IMR-90 (cell line): ENCODE measurements around the gene CHST8.

Experiments
- BHLHE40 ChIP-seq: fragments of 150-350 bp; IDR thresholded peaks from 2 replicates; pipeline ENCODE4 v1.6.1; 2016; ENCODE audit warnings: mild to moderate bottlenecking, low read depth, low read length
- CEBPB ChIP-seq: IDR thresholded peaks from 2 replicates; pipeline ENCODE4 v1.6.1; 2012; ENCODE audit warnings: low read depth, low read length, improper control_type of control experiment
- CTCF ChIP-seq: conservative IDR thresholded peaks from 2 replicates; pipeline ENCODE4 v1.5.1; 2012; ENCODE audit warnings: mild to moderate bottlenecking, low read depth, low read length, improper control_type of control experiment
- ELK1 ChIP-seq: fragments of 150-350 bp; IDR thresholded peaks from 2 replicates; pipeline ENCODE4 v1.6.1; 2016; ENCODE audit warnings: low read depth, mild to moderate bottlenecking, low read length, moderate library complexity, borderline replicate concordance
- FOS ChIP-seq: fragments of 150-350 bp; IDR thresholded peaks from 2 replicates; pipeline ENCODE4 v1.6.1; 2016; ENCODE audit warnings: low read depth, low read length
- MAFK ChIP-seq: IDR thresholded peaks from 2 replicates; pipeline ENCODE4 v1.6.1; 2012; ENCODE audit warnings: low read depth, low read length, improper control_type of control experiment
- MAZ ChIP-seq: IDR thresholded peaks from 2 replicates; pipeline ENCODE4 v1.6.1; 2012; ENCODE audit warnings: low read depth, mild to moderate bottlenecking, low read length, improper control_type of control experiment, moderate library complexity, borderline replicate concordance
- MXI1 ChIP-seq: IDR thresholded peaks from 2 replicates; pipeline ENCODE4 v1.6.1; 2012; ENCODE audit warnings: low read depth, mild to moderate bottlenecking, low read length, moderate library complexity, borderline replicate concordance
- POLR2A ChIP-seq: IDR thresholded peaks from 2 replicates; pipeline ENCODE4 v1.6.1; 2012; ENCODE audit warnings: mild to moderate bottlenecking, low read depth, low read length
- RAD21 ChIP-seq: IDR thresholded peaks from 2 replicates; pipeline ENCODE4 v1.6.1; 2012; ENCODE audit warnings: low read length, improper control_type of control experiment
- RCOR1 ChIP-seq: IDR thresholded peaks from 2 replicates; pipeline ENCODE4 v1.6.1; 2012; ENCODE audit warnings: mild to moderate bottlenecking, low read length, improper control_type of control experiment; ENCODE audit not compliant: insufficient replicate concordance
- RFX5 ChIP-seq: IDR thresholded peaks from 2 replicates; pipeline ENCODE4 v1.8.0; 2012; ENCODE audit warnings: low read depth, mild to moderate bottlenecking, low read length, moderate library complexity
- SMC3 ChIP-seq: fragments of 150-350 bp; IDR thresholded peaks from 2 replicates; pipeline ENCODE4 v1.6.1; 2016; ENCODE audit warnings: low read depth, mild to moderate bottlenecking, antibody characterized with exemption, low read length, moderate library complexity
- USF2 ChIP-seq: fragments of 150-350 bp; IDR thresholded peaks from 2 replicates; pipeline ENCODE4 v1.6.1; 2017; ENCODE audit warnings: mild to moderate bottlenecking, antibody characterized with exemption, low read length, low read depth

GRCh38 chr19:33622505-33622808 lies 704 bp downstream of the CHST8 start:
- no peak for TF ChIP-seq CTCF
- TF ChIP-seq RAD21, result no peak
- no peak for TF ChIP-seq POLR2A
- TF ChIP-seq BHLHE40, result no peak
- TF ChIP-seq CEBPB, result no peak
- TF ChIP-seq RCOR1, result no peak
- no peak for TF ChIP-seq FOS
- TF ChIP-seq SMC3, result no peak
- no peak for TF ChIP-seq ELK1
- no peak for TF ChIP-seq RFX5
- no peak for TF ChIP-seq MAZ
- no peak for TF ChIP-seq MXI1
- TF ChIP-seq MAFK, result no peak
- TF ChIP-seq USF2, result no peak
